ENCODE measurements around the gene MT1G. TPM values are rescaled to one million over a fixed set of nuclear protein-coding genes. Genes with fewer than 3 reads are reported as not detected.
"Not testable (repeated sequence)": the region's sequence is repeated elsewhere in the genome, so short reads cannot be mapped to it uniquely, and the experiment has no call there.

MT1G gene
- total RNA-seq, 1 experiment from 2014 or later: not detected

DNA sequence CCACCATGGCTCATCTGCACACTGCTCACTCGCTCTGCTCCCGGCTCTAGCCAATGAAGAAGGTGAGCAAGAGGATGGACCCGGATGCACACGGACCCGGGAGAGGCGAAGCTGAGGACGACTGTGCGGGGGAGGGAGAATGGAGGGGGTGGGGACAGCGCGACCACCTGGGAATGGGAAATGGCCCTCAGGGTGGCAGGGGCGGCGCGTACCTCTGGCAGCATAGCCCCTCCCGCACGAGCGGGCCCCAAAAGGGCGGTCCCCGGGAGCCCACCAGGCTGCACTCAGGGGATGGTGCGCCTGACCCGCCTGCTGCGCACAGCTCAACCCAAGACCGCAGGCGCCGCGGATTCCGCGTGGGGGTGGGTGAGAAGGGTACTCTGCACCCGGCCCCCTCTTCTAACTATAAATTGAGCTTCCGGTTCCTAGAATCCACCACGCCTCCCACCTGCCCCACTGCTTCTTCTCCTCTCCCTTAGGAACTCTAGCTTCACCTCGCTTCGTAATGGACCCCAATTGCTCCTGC is 7.9 kb upstream of the MT1G start:
- TF ChIP-seq, protein P1, sequence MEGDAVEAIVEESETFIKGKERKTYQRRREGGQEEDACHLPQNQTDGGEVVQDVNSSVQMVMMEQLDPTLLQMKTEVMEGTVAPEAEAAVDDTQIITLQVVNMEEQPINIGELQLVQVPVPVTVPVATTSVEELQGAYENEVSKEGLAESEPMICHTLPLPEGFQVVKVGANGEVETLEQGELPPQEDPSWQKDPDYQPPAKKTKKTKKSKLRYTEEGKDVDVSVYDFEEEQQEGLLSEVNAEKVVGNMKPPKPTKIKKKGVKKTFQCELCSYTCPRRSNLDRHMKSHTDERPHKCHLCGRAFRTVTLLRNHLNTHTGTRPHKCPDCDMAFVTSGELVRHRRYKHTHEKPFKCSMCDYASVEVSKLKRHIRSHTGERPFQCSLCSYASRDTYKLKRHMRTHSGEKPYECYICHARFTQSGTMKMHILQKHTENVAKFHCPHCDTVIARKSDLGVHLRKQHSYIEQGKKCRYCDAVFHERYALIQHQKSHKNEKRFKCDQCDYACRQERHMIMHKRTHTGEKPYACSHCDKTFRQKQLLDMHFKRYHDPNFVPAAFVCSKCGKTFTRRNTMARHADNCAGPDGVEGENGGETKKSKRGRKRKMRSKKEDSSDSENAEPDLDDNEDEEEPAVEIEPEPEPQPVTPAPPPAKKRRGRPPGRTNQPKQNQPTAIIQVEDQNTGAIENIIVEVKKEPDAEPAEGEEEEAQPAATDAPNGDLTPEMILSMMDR (IDR thresholded peaks at IDR 0.05; ENCODE audit: unreplicated experiment): no peak
- intact Hi-C loops (cut with micrococcal nuclease; ENCODE audit: unreplicated experiment): no loop called here
- H3K4me3 Mint-ChIP-seq (ENCODE audit: low read depth, unreplicated experiment): no peak overlapping the region
- CTCF ChIA-PET: no interaction called here
- no peak overlapping the region for H3K27ac Mint-ChIP-seq (ENCODE audit: unreplicated experiment)
- peaks cover 68% of the 10 kb centered on the region for H3K27me3 Mint-ChIP-seq (ENCODE audit: unreplicated experiment)
- no peak for DNase-seq
- H3K9me3 Mint-ChIP-seq (ENCODE audit: low read depth, unreplicated experiment): no peaks in the 10 kb centered on the region
- no TSS peak for BruUV-seq (replicated peaks)
- no peaks in the 10 kb centered on the region for H3K36me3 Mint-ChIP-seq (ENCODE audit: insufficient read depth, unreplicated experiment)
- H3K4me1 Mint-ChIP-seq (ENCODE audit: low read depth, unreplicated experiment): no peaks in the 10 kb centered on the region

DNA sequence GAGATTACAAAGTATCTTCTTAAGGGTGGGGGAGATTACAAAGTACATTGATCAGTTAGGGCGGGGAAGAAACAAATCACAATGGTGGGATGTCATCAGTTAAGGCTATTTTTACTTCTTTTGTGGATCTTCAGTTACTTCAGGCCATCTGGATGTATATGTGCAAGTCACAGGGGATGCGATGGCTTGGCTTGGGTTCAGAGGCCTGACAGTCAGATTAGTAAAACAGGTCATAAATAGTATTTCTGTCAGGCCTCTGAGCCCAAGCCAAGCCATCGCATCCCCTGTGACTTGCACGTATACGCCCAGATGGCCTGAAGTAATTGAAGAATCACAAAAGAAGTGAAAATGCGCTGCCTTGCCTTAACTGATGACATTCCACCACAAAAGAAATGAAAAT is 6.7 kb upstream of the MT1G start:
- H3K27me3 Mint-ChIP-seq (ENCODE audit: unreplicated experiment): peaks cover 80% of the 10 kb centered on the region
- H3K9me3 Mint-ChIP-seq (ENCODE audit: low read depth, unreplicated experiment); H3K36me3 Mint-ChIP-seq (ENCODE audit: insufficient read depth, unreplicated experiment); H3K4me1 Mint-ChIP-seq (ENCODE audit: low read depth, unreplicated experiment); DNase-seq; H3K27ac Mint-ChIP-seq (ENCODE audit: unreplicated experiment); H3K4me3 Mint-ChIP-seq (ENCODE audit: low read depth, unreplicated experiment); BruUV-seq (replicated peaks): not testable (repeated sequence)
- intact Hi-C loops (cut with micrococcal nuclease; ENCODE audit: unreplicated experiment): loop anchor here (1.0 kb wide), 1 partner anchor 28 kb away; no protein-coding TSS in a partner anchor
- CTCF ChIA-PET: interaction anchor here (1.5 kb wide), 1 partner anchor 28 kb away, joined by 4 read pairs; no protein-coding TSS in a partner anchor

DNA sequence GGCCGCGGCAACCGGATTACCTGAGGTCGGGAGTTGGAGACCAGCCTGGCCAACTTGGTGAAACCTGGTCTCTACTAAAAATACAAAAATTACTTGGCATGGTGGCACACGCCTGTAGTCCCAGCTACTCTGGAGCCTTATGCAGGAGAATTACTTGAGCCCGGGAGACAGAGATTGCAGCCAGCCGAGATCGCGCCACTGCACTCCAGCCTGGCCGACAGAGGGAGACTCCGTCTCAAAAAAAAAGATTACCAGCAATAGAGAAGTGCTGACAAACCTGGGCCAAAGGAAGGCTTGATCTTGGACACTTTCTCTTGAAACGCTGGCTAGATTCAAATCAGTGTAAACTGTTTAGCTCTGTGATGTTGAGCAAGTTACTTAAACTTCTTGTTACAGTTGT is 6.1 kb upstream of the MT1G start:
- no peak overlapping the region for H3K27ac Mint-ChIP-seq (ENCODE audit: unreplicated experiment)
- H3K27me3 Mint-ChIP-seq (ENCODE audit: unreplicated experiment): peaks cover 86% of the 10 kb centered on the region
- TF ChIP-seq, protein P1 (IDR thresholded peaks at IDR 0.05; ENCODE audit: unreplicated experiment): no peak
- no TSS peak for BruUV-seq (replicated peaks)
- H3K9me3 Mint-ChIP-seq (ENCODE audit: low read depth, unreplicated experiment): no peaks in the 10 kb centered on the region
- intact Hi-C loops (cut with micrococcal nuclease; ENCODE audit: unreplicated experiment): loop anchor here (1.0 kb wide), 1 partner anchor 28 kb away; no protein-coding TSS in a partner anchor
- no peaks in the 10 kb centered on the region for H3K4me1 Mint-ChIP-seq (ENCODE audit: low read depth, unreplicated experiment)
- no peak for DNase-seq
- no peak overlapping the region for H3K4me3 Mint-ChIP-seq (ENCODE audit: low read depth, unreplicated experiment)
- H3K36me3 Mint-ChIP-seq (ENCODE audit: insufficient read depth, unreplicated experiment): no peaks in the 10 kb centered on the region
- CTCF ChIA-PET: interaction anchor here (1.5 kb wide), 1 partner anchor 28 kb away, joined by 4 read pairs; no protein-coding TSS in a partner anchor

DNA sequence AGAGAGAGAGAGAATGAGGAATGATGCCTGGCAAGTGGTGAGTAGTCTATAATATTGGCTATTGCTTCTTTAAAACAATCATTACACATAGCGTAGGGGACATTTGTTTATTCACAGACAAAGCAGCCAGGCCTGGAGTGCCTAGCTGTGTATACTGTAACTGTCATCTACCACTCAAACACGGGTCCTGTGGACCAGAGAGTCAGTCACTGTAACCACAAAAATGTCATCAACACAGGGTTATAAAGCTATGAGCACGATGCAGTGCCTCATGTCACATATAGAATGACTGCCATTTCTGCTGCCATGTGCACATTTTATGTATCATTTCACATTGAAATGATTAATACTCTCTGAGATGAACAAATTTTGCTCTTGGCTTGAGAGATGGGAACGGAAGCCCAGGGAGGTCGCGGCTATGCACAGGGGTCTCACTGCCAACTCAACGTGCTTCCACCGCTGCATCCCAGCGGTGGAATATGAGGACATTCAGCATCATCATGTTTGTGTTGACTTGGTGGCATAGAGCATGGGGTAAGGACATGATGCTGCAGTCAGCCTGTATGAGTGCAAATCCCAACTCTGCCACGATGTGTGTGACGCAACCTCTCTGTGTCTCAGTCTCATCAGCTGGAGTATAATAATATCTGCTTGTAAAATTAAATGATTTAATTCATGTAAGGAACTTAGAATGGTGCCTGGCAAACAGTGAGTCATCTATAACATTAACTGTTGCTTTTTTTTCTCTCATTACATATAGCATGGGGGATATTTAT is 5.1 kb upstream of the MT1G start:
- H3K27me3 Mint-ChIP-seq (ENCODE audit: unreplicated experiment): peaks cover 96% of the 10 kb centered on the region
- H3K27ac Mint-ChIP-seq (ENCODE audit: unreplicated experiment): no peak overlapping the region
- H3K4me1 Mint-ChIP-seq (ENCODE audit: low read depth, unreplicated experiment): no peaks in the 10 kb centered on the region
- no peaks in the 10 kb centered on the region for H3K36me3 Mint-ChIP-seq (ENCODE audit: insufficient read depth, unreplicated experiment)
- CTCF ChIA-PET: interaction anchor here (0.6 to 1.5 kb wide), 3 partner anchors 28 to 72 kb away, joined by 3 to 6 read pairs (median 4); no protein-coding TSS in a partner anchor
- intact Hi-C loops (cut with micrococcal nuclease; ENCODE audit: unreplicated experiment): no loop called here
- no peak for DNase-seq
- BruUV-seq (replicated peaks): no TSS peak
- H3K9me3 Mint-ChIP-seq (ENCODE audit: low read depth, unreplicated experiment): no peaks in the 10 kb centered on the region
- TF ChIP-seq, protein P1 (IDR thresholded peaks at IDR 0.05; ENCODE audit: unreplicated experiment): no peak
- no peak overlapping the region for H3K4me3 Mint-ChIP-seq (ENCODE audit: low read depth, unreplicated experiment)

DNA sequence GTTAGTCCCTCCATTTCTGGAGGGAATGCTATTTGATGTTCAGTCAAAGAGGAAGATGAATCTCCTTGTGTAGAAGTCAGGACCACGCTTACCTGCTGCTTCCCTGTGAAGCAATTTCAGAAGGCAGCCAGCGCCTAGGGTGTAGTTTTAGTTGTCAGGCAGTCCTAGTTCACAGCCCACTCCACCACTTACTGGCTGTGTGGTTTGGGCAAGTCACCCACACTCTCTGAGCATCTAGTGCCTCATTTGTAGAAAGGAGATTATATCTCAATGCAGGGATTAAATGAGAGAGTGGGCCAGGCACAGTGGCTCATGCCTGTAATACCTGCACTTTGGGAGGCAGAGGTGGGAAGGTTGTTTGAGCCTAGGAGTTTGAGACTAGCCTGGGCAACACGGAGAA is 4.3 kb upstream of the MT1G start:
- intact Hi-C loops (cut with micrococcal nuclease; ENCODE audit: unreplicated experiment); BruUV-seq (replicated peaks); H3K4me1 Mint-ChIP-seq (ENCODE audit: low read depth, unreplicated experiment); H3K27ac Mint-ChIP-seq (ENCODE audit: unreplicated experiment); H3K4me3 Mint-ChIP-seq (ENCODE audit: low read depth, unreplicated experiment); H3K36me3 Mint-ChIP-seq (ENCODE audit: insufficient read depth, unreplicated experiment); DNase-seq; H3K9me3 Mint-ChIP-seq (ENCODE audit: low read depth, unreplicated experiment): not testable (repeated sequence)
- CTCF ChIA-PET: interaction anchor here (1.2 kb wide), 1 partner anchor 71 kb away, joined by 6 read pairs; no protein-coding TSS in a partner anchor
- H3K27me3 Mint-ChIP-seq (ENCODE audit: unreplicated experiment): peaks cover 100% of the 10 kb centered on the region

DNA sequence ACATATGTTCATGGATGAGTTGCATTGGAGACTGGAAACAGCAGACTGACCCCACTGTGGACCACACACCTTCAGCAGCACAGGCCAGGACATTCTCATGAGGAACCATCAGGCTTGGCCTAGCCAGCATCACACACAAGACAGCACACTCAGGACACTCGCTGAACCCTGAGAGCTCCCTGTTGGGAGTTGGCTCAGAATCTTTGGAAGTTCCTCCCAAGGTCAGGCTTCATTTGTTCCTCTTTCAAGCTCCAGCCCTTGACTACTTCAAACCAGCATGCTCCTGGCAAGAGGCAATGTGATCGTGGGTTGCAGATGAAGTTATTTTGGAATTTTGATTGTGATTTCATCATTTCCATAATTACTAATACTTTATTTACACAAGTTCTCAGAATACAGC is 3.8 kb upstream of the MT1G start:
- H3K9me3 Mint-ChIP-seq (ENCODE audit: low read depth, unreplicated experiment); H3K27ac Mint-ChIP-seq (ENCODE audit: unreplicated experiment); H3K4me1 Mint-ChIP-seq (ENCODE audit: low read depth, unreplicated experiment); intact Hi-C loops (cut with micrococcal nuclease; ENCODE audit: unreplicated experiment); BruUV-seq (replicated peaks); H3K36me3 Mint-ChIP-seq (ENCODE audit: insufficient read depth, unreplicated experiment); H3K4me3 Mint-ChIP-seq (ENCODE audit: low read depth, unreplicated experiment); DNase-seq: not testable (repeated sequence)
- peaks cover 100% of the 10 kb centered on the region for H3K27me3 Mint-ChIP-seq (ENCODE audit: unreplicated experiment)
- CTCF ChIA-PET: interaction anchor here (1.2 kb wide), 1 partner anchor 71 kb away, joined by 6 read pairs; no protein-coding TSS in a partner anchor
